Measurements from ENCODE around the gene ISCA1. TPM values are rescaled to one million over a fixed set of nuclear protein-coding genes. Genes with fewer than 3 reads are reported as not detected.

Gene ISCA1
- total RNA-seq: 28.7 and 34.9 TPM in 2 replicates

DNA sequence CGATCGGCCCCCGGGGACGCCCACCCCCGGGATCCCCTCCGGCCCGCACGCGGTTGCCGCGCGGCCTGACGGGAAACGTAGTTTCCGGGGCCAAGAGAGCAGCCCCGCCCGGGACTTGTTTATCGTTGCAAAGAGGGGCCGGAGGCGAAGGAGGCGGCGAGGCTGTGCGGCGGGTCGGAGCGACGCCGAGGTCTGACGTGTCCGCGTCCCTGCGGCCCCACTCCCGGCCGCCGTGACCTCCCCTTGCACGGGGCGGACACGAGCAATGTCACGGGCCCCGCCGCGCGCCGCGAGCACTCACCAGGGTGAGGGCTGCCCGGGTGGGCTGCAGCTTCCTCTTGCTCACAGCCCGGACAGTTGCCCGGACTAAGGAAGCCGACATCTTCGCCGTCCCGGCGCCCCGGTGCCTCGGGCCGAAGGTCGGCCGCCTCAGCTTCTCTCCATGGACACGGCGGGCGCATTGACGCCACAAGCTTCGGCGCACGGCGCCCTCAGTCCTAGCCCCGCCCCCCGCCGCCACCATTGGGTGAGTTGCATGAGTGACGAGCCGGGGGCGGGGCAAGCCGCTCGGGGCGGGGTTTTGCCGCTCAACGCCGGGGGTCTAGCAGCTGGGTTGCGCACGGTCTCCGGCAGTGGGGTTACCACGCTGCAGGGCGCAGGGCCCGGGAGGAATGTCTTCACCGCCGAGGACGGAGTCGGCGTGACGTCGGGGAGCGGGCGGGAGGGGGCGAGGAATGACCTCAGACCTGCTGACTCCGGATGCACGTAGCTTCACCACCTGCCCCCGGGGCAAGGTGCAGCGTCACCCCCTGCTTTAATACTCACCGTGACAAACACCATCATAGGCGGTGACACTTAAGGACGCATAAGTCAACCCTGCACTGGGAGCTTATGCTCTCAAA lies at the start of gene ISCA1:
ISCA1 (minus strand) TSS at position 462 of the 902 bp plus-strand sequence; CDS start at position 382, 80 bp downstream.

DNA sequence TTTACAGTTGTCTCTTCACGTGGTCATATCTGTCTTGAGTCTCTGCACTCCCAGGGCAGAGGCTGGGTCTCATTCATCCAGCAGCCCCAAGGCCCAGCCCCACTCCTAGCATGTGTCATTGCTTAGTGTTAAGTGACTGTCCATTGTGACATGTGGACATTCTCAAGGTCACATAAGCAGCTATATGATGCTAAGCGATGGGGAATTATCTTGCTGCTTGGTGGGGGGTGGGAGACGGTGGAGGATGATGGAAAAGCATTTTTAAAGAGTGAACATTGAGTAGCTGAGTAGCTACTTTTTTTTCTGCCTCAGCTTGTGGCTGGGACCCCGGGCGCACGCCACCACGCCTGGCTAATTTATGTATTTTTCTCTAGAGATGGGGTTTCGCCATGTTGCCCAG lies 22.8 kb downstream of the ISCA1 start, which contains the start of gene C9orf153:
C9orf153 (minus strand) TSS at position 101 of the 400 bp plus-strand sequence. CDS start 30,054 bp downstream, outside the sequence.

Other genes with a start within 250 kb of the ISCA1 start
- gene GOLM1, start 183.0 kb downstream of the ISCA1 start, total RNA-seq: 61.2 and 65.8 TPM in 2 replicates
- not detected in 2 replicates for gene C9orf153, start 22.9 kb downstream of the ISCA1 start, total RNA-seq
- gene TUT7, start 71.9 kb upstream of the ISCA1 start, total RNA-seq: 10.7 and 11.2 TPM in 2 replicates

Measured in mammary microvascular endothelial cell (primary cell).